Measurements from ENCODE around the gene SAMD11.

GRCh38 chr1:941015-941587, 17.4 kb downstream of the SAMD11 start:
- TF ChIP-seq CTCF (IDR thresholded peaks at IDR 0.05) (no peak), POLR2A (IDR thresholded peaks at IDR 0.05) (no peak), POLR2AphosphoS5 (IDR thresholded peaks at IDR 0.05) (no peak)

Measured in prostate gland (tissue), 2 donors.